Midbrain (tissue), 1 donor: ENCODE measurements around the gene NFATC3.

Experiments used
- DNase-seq: peaks from one replicate; lab custom pipeline; 2025; lab: John Stamatoyannopoulos, UW

Gene NFATC3

DNA sequence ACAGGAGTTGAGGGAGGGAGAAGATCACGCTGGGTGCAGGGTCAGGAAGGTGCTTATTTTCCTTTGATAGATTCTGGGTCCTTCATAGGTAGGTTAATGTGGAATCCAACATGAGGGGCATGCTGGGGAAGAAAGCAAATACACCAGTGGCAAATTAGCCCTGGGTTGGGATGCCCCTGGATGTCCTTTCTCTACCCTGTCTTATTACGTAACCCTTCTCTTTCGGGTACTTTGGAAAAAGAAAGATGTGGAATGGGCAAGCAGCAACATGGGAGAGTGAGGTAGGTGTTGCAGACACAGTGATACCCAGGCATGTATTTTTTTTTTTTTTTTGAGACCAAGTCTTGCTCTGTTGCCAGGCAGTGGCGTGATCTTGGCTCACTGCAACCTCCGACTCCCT is 188.3 kb downstream of the NFATC3 start:
- DNase-seq = no peak

DNA sequence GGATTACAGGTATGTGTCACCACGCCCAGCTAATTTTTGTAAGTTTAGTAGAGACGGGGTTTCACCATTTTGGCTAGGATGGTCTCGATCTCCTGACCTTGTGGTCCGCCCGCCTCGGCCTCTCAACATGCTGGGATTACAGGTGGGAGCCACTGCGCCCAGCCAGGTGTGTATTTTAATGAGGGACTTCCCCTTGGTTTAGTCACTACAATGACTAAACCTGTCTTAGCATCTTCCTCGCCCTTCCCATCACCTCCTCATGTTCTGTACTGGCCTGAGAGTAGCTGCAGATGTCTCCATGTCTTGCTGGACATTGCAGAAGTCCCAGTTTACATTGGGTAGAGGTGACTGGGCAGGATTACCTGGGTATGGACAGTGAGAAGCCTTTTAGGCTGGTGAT is 188.7 kb downstream of the NFATC3 start:
- no peak for DNase-seq

DNA sequence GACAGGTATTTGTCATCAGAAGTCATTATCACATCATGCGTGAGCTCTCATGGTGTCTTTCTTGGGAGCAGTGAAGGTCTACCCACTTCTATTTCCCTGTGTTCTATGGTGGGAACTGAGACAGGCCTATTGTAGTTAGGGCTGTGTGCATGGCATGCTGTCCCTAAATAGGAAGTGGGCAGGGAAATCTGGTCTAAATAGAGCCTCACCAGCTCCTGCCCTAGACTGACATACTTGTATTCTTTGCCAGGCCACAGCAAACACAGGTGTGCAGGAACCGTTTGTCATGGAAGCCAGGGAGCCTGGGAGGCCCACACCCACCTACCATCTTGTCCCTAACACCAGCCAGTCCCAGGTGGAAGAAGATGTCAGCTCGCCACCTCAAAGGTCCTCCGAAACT is 189.3 kb downstream of the NFATC3 start:
- no peak for DNase-seq

DNA sequence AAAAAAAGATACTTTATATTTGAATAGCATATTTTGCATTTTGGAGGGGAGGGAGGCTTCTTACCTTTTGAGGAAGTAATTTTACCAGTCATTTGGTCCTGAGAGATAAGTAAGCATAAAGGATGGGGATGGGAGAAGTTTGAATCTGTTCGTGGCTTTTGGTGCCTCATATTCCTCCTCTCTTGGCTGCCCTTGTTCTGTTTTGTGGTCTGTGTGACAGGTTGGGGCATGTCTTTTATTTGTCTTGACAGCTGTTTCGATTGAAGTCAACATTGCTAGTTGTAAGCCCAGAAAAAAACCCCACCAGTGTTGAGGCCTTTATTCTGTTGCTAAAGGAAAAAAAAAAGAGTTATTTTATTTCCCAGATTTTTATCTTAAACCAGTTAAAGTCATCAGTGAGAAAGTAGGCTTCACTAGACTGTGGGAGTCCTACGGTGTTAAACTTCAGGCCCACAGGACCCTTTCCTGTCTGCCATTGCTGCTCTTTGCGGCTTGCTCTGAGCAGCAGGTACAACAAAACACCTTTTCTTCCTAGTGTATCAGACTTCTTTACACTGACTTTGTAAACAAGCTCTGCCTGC is 190.5 kb downstream of the NFATC3 start:
- no peak for DNase-seq

DNA sequence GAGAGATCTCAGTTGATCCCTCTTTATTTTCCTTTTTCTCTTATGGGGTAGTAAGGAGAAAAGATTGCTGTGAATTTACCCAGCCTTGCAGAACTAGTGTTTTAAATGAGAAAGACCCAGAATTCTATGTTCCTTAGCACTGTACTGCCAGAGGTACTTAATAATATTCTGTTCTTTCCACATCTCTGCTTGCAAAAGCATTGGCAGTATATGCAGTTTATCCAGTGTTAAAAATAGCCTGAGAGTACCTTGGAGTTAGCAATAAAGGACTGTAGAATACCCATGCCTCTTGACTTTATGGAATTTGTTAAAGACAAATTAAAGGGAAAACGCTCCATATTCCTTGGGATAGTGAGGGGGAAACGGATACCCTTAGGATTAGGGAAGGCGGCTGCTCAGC is 191.1 kb downstream of the NFATC3 start:
- DNase-seq = no peak
